HL-60/S4 treated with retinoic acid at 250 ng/mL for 4 days and 3 days (cell line): Measurements from ENCODE around the gene TLCD1.

Experiments
- in situ Hi-C: fragments of 300-500 bp; cut with MboI; formaldehyde crosslinking; loops from 2 replicates; pipeline ENCODE4 v1.7.0; 2022; ENCODE audit warnings: low sequenced_read_pairs

The TLCD1 gene, protein sequence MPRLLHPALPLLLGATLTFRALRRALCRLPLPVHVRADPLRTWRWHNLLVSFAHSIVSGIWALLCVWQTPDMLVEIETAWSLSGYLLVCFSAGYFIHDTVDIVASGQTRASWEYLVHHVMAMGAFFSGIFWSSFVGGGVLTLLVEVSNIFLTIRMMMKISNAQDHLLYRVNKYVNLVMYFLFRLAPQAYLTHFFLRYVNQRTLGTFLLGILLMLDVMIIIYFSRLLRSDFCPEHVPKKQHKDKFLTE

DNA sequence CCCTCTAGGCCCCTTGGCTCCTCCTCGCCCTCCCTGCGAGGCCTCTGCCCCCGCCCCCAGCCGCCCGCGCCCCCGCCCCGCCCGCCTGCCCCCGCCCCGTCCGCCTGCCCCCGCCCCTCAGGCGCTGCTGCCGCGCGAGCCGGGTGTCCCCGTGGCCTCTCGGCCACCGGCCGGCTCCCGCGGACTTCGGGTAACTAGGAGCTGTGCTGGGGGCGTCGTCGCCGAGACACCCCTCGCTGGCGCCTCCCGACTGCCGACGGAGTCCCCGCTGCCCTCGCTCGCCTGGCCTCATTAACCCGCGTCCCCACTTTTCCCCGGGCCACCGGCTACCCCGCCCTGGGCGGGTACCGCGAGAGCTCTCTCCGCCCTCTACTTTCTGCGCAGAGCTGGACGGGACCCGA, at the start of gene TLCD1:
TLCD1 (minus strand) TSS at position 8 of the 401 bp plus-strand sequence. CDS start 136 bp downstream, outside the sequence.
- in situ Hi-C loops, result loop anchor here (25.0 kb wide), 1 partner anchor 386 kb away; no protein-coding TSS in a partner anchor

DNA sequence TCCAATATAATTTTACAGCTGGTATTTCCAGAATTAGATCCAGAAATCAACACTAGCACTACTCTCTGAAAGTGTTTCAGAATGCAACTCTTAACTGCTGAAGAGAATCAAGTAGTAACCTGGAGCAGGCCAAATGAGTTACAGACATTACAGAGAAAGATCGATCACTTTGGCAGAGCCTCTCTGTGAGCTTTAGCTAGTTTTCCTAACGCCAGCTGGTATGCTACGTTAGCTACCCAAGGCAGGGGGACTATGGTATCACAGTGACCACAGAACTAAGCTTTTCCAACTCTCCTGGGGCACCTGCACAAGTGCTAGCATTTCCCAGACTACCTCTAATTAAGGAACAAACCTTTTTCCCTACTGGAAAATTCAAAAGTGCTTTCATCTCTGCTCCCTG, 48.2 kb upstream of the TLCD1 start:
- in situ Hi-C loops, result no loop called here

DNA sequence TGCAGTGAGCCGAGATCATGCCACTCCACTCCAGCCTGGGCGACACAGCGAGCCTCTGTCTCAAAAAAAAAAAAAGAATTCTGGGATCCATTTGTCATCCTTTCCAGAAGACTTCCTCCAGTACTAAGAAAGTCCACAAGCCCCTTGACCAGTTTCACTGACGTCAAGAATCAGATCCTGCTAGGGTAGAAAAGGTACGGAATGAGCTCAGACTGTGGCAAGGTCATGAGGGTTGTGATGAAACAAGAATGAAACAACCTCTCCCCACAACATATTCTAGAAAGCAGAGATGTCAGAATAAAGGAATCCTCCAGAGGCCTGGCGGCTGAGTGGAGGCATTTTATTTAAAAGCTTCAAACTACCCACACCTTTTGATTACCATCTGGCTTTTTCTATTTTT, 47.7 kb upstream of the TLCD1 start:
- in situ Hi-C loops, result no loop called here

DNA sequence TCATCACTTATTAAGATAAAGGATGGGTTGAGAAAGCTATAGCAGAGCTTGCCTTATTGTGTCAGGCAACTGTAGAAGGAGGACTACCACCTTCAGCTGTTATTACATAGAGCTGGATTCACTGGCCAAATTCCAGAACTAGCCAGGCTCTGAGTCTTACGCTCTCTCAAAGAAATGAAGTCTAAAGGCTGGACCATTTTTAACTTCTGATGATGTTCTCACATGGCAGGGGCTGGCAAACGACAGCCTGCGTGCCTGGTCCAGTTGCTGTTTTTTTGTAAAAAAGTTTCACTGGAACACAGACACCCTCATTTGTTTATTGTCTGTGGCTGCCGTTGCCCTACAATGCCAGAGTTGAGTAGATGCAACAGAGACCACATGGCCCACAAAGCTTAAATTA, 39.0 kb upstream of the TLCD1 start:
- in situ Hi-C loops, result no loop called here

DNA sequence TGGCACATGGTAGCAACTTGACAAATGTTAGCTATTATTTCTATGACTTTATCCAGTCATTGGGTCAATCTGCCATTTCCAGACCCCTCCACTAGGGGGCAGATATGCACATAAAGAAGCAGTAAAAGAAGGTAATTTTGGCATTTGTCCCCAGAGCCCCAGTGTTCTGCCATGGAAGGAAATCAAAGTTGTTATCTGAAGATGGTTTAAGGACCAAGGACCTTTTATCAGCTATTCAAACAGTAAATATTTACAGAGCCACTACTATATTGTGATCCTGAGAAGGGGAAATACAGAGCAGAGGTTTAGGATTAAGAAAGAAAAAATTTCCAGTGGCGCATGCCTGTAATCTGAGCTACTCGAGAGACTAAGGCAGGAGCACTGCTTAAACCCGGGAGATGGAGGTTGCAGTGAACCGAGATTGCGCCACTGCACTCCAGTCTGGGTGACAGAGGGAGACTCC, 37.8 kb upstream of the TLCD1 start:
- in situ Hi-C loops, result no loop called here

DNA sequence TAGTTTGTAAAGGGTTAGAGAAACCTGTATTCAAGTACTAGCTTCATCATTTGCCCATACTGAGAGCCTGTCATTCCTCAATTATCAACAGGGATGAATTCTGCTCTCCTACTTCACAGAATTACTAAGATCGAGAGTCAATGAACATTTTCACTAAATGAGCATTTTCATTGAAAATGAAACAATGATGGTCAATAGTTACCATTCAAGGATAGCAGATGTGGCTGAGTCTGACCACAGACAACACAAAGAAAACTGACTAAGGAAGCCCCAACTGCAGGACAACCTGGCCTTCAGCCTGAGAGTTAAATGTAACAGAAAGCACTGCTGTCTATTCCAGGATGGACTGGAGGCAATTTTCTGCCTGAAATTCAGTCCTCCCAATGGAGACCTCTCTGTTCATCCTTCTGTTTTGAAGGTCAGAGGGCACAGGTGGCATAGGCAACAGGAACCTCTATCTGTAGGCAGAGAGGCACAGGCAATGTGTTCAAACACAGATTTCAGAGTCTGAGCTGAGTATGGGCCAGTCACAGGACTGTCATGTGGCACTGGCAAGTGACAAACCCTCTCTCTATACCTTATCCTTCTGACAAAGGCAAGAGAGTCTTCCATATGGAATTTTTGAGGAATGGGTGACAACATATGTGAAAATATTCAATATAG, 37.2 kb upstream of the TLCD1 start:
- in situ Hi-C loops, result no loop called here

DNA sequence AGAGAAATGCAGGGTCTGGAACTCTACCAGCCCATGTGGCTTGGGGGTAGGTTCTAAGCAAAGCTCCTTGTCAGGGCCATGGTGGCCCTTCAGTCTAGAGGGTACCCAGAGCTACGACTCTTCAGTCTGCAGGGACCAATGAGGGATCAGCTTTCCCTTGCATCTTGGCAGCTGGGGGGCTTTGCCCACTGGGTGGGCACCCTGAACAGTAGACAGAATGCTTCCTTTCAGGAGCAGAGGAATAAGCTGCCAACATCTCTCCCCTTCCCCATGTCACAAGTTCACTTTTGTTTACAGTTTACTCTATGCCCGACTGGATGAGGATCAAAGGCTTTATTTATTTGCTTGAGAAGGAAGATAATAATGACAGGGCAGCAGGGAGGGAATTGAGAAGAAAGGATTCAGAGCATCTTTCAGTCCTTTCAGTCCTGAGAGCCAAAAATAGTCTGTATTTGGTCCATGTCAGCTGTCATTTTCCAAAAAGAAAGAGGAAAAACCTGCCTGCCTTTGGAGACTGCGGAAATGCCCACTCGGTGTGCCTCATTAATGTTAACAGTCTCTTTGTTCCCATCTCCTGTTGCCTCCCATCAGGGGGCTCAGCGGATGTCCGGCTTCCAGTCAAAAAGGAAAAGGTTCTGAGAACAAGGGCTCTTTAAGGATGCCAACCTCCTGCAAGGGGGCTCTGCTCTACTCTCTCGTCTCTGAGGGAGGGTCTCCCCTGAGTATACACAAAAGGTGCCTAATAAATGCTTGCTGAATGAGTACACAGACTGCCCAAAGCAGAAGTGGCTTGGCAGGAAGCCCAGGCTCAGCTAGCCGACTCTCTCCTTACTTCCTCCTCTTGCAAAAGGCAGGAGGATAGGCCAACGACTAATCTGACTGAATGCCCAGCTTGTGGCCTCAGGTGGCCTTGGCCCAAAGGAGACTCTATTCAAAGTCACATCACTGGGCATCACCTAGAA, 34.8 kb upstream of the TLCD1 start:
- in situ Hi-C loops, result no loop called here

DNA sequence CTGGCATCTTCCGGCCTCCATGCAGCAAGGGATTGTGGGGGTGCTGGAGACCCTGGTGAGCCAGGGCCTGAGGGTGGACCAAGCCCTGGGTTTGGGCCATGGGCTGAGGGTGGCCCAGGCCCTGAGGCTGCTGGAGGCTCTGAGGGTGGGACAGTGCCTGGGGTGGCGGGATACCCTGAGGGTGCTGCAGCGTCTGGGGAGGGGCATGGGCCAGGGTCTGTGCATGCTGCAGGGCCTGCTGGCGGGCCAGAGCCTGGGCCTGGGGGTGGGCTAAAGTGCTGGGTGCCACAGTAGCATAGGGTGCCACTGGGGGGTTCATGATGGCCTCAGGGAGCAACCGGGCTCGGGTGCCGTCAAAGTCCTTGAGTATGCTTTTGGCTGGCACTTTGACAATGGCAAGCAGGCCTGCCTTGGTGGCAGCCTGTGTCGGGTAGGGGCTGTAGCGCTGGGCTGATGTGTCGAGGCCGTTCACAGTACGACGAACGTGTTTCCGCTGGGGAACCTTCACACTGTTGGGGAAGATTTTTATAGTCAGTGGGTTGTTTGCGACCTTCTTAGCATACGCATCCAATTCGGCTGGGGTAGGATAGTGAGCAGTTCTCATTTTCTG, 33.3 kb upstream of the TLCD1 start:
- in situ Hi-C loops, result no loop called here

DNA sequence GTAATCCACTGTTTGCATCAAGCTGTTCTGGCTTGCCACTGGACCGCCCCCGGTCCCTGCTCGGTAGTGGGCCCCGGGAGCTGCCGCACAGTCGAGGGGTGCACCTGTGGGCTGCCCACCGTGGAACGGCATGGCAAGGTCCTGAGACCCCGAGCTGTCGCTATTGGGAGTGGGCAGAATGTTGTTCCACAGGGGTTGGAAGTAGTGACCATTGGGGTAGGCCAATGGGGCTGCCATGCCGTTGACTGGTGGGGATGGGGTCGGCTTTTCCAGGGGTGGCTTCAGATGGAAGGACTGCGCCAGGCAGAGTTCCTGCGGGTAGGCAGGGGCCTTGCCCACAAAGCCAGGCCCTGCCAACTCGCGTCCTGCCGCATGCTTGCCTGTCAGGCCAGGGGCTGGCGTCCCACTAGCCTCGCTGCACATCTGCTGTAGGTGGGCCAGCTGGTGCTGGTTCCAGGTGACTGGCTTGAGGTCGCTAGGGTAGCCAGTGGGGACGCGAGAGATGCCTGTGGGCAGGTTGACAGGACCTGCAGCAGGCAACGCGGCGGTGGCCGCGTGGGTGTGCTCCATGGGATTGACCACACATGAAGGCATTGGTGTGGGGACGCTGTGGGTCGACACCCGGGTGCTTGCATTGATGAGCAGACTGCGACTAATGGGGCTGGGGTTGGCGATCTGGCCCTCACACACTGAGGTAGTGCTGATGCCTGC, 32.5 kb upstream of the TLCD1 start:
- in situ Hi-C loops, result no loop called here

DNA sequence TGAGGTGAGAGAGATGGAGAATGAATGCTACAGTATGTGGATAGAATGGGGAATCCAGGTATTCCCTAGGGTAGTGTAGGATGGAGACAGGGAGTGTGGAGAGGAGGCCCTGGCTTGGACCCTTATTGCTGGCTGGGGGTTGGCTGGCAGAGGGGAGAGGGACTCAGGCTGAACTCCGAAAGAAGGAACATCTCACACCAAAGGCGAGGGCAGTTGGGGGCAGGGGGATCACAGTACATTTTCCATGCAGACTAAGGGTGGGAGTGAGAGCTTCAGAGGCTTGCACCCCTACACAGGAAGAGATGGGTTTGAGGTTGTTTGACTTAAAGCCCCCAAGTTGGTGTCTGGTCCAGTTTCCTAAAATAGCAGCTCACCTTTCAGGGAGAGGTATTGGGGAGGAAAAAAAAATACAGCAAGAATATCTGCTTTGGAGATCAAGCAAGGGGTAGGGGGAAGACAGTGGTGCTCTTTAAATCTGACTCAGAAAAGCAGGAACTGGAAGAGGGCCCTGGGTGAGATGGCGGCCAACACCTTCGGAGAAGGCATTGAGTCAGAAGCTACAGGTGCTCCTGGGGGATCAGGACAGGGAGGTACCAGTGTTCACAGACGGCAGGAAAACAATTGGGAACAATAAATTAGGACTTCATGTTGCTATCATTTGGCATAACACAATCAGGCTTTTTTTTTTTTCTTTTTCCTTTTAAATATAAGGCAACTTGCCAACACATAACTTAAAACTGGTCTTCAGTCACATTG, 30.2 kb upstream of the TLCD1 start:
- in situ Hi-C loops, result no loop called here

DNA sequence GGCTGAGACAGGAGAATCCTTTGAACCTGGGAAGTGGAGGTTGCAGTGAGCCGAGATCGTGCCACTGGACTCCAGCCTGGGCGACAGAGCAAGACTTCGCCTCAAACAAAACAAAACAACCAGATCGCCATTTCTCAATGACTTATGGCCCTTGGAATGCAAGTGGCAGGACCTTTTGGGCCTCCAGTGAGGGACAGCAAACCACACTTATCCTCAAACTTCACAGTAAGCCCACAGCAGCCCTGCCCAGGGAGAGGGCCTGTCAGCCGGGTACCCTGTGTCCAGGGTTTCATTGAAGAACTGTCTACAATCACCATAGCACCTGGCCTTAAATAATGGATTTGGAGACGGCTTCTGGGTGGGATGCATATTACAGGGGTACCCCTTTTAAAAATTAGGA, 29.5 kb upstream of the TLCD1 start:
- in situ Hi-C loops, result no loop called here

DNA sequence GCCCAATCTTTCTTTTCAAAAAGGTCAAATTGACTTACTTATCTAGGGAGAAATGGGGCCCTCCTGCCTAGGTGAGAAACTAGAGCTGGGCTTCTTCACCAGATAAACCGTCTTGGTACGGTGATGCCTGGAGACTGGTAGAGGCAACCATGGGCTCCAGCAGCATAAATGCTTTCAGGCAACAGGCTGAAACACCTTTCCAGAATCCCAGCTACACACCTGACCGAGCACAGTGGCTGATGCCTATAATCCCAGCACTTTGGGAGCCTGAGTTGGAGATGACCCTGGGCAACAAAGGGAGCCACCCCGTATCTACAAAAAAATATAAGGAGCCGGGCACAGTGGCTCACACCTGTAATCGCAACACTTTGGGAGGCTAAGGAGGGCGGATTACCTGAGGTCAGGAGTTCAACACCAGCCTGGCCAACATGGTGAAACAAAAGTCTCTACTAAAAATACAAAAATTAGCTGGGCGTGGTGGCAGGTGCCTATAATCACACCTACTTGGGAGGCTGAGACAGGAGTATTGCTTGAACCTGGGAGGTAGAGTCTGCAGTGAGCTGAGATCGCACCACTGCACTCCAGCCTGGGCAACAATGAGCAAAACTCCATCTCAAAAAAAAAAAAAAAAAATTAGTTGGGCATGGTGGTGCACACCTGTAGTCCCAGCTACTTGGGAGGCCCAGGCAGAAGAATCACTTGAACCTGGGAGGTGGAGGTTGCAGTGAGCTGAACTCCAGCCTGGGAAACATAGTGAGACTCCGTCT, 25.8 kb upstream of the TLCD1 start:
- in situ Hi-C loops, result no loop called here

DNA sequence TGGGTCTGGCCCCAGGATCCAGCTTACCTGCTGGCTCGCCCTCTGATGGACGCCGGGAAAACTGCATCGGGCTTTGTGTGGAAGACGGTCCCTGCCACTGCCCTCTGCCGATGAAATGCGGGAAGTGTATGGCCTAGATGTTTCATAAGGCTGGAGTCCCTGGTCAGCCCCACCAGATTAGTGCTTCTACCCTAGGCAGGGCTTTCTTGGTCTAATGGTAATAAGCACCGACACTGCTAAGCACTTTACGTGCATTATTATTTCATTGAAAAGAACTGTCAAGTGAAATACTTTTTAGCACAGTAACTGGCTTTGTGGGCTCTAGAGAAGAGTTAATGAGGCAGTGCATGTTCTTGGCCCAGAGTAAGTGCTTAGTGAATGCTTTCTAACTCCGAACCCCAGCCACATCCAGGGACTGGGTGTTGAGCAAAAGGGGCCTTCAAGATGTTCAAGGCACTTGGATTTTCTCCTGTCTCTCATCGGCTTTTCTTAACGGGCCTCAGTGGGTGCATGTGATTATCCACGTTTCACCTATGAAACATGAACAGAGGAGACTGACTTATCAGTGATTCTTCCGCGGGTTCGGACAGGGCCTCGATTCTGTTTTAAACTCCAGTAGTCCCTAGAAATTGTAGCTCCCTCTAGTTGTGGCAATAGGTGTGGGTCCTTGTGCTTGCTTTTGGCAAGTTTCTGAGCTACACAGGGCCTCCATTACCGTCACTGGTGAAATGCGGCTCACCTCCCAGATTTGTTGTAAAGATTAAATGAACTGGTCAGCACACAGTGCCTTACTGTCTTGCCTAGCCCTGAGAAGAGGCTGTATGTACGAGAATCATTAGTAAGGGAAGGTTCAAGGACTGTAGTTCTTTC, 24.4 kb upstream of the TLCD1 start:
- in situ Hi-C loops, result no loop called here

DNA sequence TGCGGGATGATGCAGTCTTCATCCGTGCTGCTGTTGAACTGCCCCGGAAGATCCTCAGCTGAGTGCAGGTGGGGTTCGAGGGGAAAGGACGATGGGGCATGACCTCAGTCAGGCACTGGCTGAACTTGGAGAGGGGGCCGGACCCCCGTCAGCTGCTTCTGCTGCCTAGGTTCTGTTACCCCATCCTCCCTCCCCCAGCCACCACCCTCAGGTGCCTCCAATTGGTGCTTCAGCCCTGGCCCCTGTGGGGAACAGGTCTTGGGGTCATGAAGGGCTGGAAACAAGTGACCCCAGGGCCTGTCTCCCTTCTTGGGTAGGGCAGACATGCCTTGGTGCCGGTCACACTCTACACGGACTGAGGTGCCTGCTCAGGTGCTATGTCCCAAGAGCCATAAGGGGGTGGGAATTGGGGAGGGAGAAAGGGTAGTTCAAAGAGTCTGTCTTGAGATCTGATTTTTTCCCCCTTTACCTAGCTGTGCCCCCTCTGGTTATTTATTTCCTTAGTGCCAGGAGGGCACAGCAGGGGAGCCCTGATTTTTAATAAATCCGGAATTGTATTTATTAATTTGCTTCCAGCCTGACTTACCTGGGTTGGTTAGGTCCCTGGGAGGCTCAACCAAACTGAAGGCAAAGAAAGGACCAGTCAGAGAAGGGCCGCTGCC, 23.6 kb upstream of the TLCD1 start:
- in situ Hi-C loops, result loop anchor here (25.0 kb wide), 1 partner anchor 363 kb away; no protein-coding TSS in a partner anchor

DNA sequence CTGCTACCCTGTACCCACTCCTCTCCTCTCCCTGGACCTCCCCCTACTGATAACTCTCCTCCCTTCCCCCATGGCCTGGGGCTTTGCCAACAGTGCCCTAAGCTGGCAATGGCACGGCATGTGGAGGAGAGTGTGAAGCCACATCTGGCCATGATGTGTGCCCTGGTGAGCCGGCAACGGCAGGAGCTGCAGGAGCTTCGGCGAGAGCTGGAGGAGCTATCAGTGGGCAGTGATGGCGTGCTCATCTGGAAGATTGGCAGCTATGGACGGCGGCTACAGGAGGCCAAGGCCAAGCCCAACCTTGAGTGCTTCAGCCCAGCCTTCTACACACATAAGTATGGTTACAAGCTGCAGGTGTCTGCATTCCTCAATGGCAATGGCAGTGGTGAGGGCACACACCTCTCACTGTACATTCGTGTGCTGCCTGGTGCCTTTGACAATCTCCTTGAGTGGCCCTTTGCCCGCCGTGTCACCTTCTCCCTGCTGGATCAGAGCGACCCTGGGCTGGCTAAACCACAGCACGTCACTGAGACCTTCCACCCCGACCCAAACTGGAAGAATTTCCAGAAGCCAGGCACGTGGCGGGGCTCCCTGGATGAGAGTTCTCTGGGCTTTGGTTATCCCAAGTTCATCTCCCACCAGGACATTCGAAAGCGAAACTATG, 23.0 kb upstream of the TLCD1 start:
- in situ Hi-C loops, result loop anchor here (25.0 kb wide), 1 partner anchor 363 kb away; no protein-coding TSS in a partner anchor
